Measurements from ENCODE around the gene PRDM1.

DNA sequence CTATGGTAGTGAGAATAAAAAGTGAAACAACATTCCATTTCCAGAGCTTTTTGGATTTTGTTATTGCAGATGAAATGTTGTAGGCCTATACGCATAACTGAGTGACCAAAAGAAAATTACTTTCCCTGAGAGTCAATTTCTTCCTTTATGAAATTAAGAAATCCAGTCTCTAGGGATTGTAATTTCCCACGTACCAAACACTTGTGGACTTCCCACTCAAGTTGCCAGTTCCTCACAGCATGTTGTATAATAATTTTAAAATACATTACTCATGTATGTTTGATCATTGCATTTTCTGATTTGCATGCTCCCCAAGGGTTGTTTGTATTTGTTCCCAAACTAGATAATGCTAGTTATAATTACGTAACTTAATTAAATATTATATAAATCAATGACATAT lies 12.0 kb upstream of the PRDM1 start:
- TF ChIP-seq, protein P1, sequence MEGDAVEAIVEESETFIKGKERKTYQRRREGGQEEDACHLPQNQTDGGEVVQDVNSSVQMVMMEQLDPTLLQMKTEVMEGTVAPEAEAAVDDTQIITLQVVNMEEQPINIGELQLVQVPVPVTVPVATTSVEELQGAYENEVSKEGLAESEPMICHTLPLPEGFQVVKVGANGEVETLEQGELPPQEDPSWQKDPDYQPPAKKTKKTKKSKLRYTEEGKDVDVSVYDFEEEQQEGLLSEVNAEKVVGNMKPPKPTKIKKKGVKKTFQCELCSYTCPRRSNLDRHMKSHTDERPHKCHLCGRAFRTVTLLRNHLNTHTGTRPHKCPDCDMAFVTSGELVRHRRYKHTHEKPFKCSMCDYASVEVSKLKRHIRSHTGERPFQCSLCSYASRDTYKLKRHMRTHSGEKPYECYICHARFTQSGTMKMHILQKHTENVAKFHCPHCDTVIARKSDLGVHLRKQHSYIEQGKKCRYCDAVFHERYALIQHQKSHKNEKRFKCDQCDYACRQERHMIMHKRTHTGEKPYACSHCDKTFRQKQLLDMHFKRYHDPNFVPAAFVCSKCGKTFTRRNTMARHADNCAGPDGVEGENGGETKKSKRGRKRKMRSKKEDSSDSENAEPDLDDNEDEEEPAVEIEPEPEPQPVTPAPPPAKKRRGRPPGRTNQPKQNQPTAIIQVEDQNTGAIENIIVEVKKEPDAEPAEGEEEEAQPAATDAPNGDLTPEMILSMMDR (conservative IDR thresholded peaks at IDR 0.05; ENCODE audit: low read length): no peak
- TF ChIP-seq EZH2phosphoT487 (IDR thresholded peaks at IDR 0.05; ENCODE audit: borderline replicate concordance): no peak

All from Loucy (cell line).